HL-60/S4 treated with phorbol 12-myristate 13-acetate at 8.2 ng/mL for 4 days and 3 days (cell line): ENCODE data around the gene IMMP1L.

ENCODE experiments used
- in situ Hi-C: fragments of 300-500 bp; cut with MboI; formaldehyde crosslinking; loops from 2 replicates; pipeline ENCODE4 v1.15.0; 2022; ENCODE audit warnings: low sequenced_read_pairs

Gene IMMP1L

GRCh38 chr11:31477528-31478222, 31.7 kb downstream of the IMMP1L start:
- in situ Hi-C loops, result no loop called here

GRCh38 chr11:31474083-31474482, 35.3 kb downstream of the IMMP1L start:
- in situ Hi-C loops, result no loop called here

GRCh38 chr11:31464436-31464835, 45.0 kb downstream of the IMMP1L start:
- in situ Hi-C loops, result no loop called here

- in situ Hi-C loops, result no loop called here
Measured at GRCh38 chr11:31455177-31455576, 54.2 kb downstream of the IMMP1L start.

- in situ Hi-C loops, result no loop called here
Measured at GRCh38 chr11:31450841-31451240, 58.6 kb downstream of the IMMP1L start.

- in situ Hi-C loops, result no loop called here
Measured at GRCh38 chr11:31449040-31449439, 60.4 kb downstream of the IMMP1L start.

- in situ Hi-C loops, result no loop called here
Measured at GRCh38 chr11:31445621-31446020, 63.8 kb downstream of the IMMP1L start.

GRCh38 chr11:31443802-31444201, 65.6 kb downstream of the IMMP1L start:
- in situ Hi-C loops, result no loop called here

GRCh38 chr11:31442086-31442485, 67.3 kb downstream of the IMMP1L start:
- in situ Hi-C loops, result no loop called here

GRCh38 chr11:31441296-31441695, 68.1 kb downstream of the IMMP1L start:
- in situ Hi-C loops, result no loop called here

GRCh38 chr11:31437742-31438435, 71.5 kb downstream of the IMMP1L start:
- in situ Hi-C loops, result no loop called here

GRCh38 chr11:31433851-31434250, 75.6 kb downstream of the IMMP1L start:
- in situ Hi-C loops, result no loop called here

- in situ Hi-C loops, result no loop called here
Measured at GRCh38 chr11:31424652-31425051, 84.8 kb downstream of the IMMP1L start.

GRCh38 chr11:31422703-31423102, 86.7 kb downstream of the IMMP1L start:
- in situ Hi-C loops, result no loop called here

- in situ Hi-C loops, result no loop called here
Measured at GRCh38 chr11:31421820-31422219, 87.6 kb downstream of the IMMP1L start.

- in situ Hi-C loops, result no loop called here
Measured at GRCh38 chr11:31419669-31420068, 89.8 kb downstream of the IMMP1L start.

- in situ Hi-C loops, result no loop called here
Measured at GRCh38 chr11:31419138-31419537, 90.3 kb downstream of the IMMP1L start.

- in situ Hi-C loops, result no loop called here
Measured at GRCh38 chr11:31417816-31418215, 91.6 kb downstream of the IMMP1L start.

- in situ Hi-C loops, result no loop called here
Measured at GRCh38 chr11:31417357-31417756, 92.1 kb downstream of the IMMP1L start.

- in situ Hi-C loops, result no loop called here
Measured at GRCh38 chr11:31415435-31415834, 94.0 kb downstream of the IMMP1L start.

GRCh38 chr11:31414338-31414737, 95.1 kb downstream of the IMMP1L start:
- in situ Hi-C loops, result no loop called here

GRCh38 chr11:31412946-31413345, 96.5 kb downstream of the IMMP1L start:
- in situ Hi-C loops, result no loop called here

- in situ Hi-C loops, result no loop called here
Measured at GRCh38 chr11:31408201-31408600, 101.2 kb downstream of the IMMP1L start.
